Left lung (tissue), 10 donors: ENCODE measurements around the gene CCIN. TPM values are rescaled to one million over a fixed set of nuclear protein-coding genes. Genes with fewer than 3 reads are reported as not detected.
"Not testable (repeated sequence)": the region's sequence is repeated elsewhere in the genome, so short reads cannot be mapped to it uniquely, and the experiment has no call there.

Experiments used
- ATAC-seq: fragments of 200-7000 bp; cut with Tn5 transposase; one replicate; pipeline ENCODE4 v1.9.1; 2020; ENCODE audit warnings: moderate library complexity
- DNase-seq, 4 donors: peaks; one replicate each; pipeline ENCODE4 v3.0.0-alpha.2; 2013 to 2020
- H3K27ac ChIP-seq, 2 donors: fragments of 200-600 bp; sonication (generic) in 1 of 2; one replicate each; pipeline versions ENCODE4 v1.5.0 to v1.8.0; 2020 to 2021
- H3K27me3 ChIP-seq, 2 donors: fragments of 200-600 bp; sonication (generic) in 1 of 2; one replicate each; pipeline versions ENCODE4 v1.5.0 to v1.8.0; 2020 to 2021
- H3K36me3 ChIP-seq, 2 donors: fragments of 200-600 bp; sonication (generic) in 1 of 2; one replicate each; pipeline versions ENCODE4 v1.5.0 to v1.8.0; 2020 to 2021
- H3K4me1 ChIP-seq, 2 donors: fragments of 200-600 bp; one replicate each; pipeline ENCODE4 v1.8.0; 2021
- H3K4me3 ChIP-seq, 2 donors: fragments of 200-600 bp; sonication (generic) in 1 of 2; one replicate each; pipeline versions ENCODE4 v1.5.0 to v1.8.0; 2020 to 2021; ENCODE audit warnings: mild to moderate bottlenecking in 1 of 2
- H3K9me3 ChIP-seq, 2 donors: fragments of 200-600 bp; sonication (generic) in 1 of 2; one replicate each; pipeline versions ENCODE4 v1.5.0 to v1.8.0; 2020 to 2021
- CTCF ChIP-seq, 2 donors: fragments of 200-600 bp; sonication (generic) in 1 of 2; IDR thresholded peaks; one replicate each; pipeline versions ENCODE4 v1.5.0 to v1.8.0; 2021; ENCODE audit warnings: antibody characterized with exemption in 2 of 2
- intact Hi-C, 2 donors: fragments of 100-400 bp; cut with DNase I; formaldehyde crosslinking; loops; one replicate each; pipeline versions ENCODE4 v1.11.2 to v1.14.2; 2022
- polyA plus RNA-seq, 6 donors: library from polyadenylated mRNA; unstranded; fragments of 120-200 nt; gene quantifications; one replicate each; pipeline ENCODE4 v1.2.1, GENCODE V29; 2013; ENCODE audit not compliant: insufficient read length in 6 of 6
- total RNA-seq, 2 donors: library from RNA; stranded (reverse); fragmentation: NEBNext Ultra II Directional; extraction: Animal tissue kit (Norgen Biotek cat#: 25700); gene quantifications; one replicate each; pipeline ENCODE4 v1.2.1, GENCODE V29; 2021
- donor health status: DM: no; HTN: yes; CAD: no.
- donor health status: DM: no; HTN: no; CAD: no.

Gene CCIN
- total and polyA plus RNA-seq, 8 donors = 0.13 to 1.5 (median 0.18) TPM; not detected in 2

GRCh38 chr9:36173861-36174260 is 4.7 kb downstream of the CCIN start:
- intact Hi-C loops = no loop called here
- no peak for TF ChIP-seq CTCF (IDR thresholded peaks at IDR 0.05)
- ATAC-seq = no peak

GRCh38 chr9:36174271-36174670 is 5.1 kb downstream of the CCIN start:
- Histone ChIP-seq H3K9me3 (no peaks in the 10 kb centered on the region), H3K27me3 (no peaks in the 10 kb centered on the region), H3K27ac (no peak overlapping the region), H3K4me3 (no peak overlapping the region), H3K4me1 (no peaks in the 10 kb centered on the region), H3K36me3 (no peaks in the 10 kb centered on the region)
- ATAC-seq = no peak
- intact Hi-C loops = no loop called here
- no peak for TF ChIP-seq CTCF (IDR thresholded peaks at IDR 0.05)
- no peak for DNase-seq

More at GRCh38 chr9:36173861-36174260, 4.7 kb downstream of the CCIN start:
- H3K9me3 ChIP-seq = no peaks in the 10 kb centered on the region
- H3K36me3 ChIP-seq = no peaks in the 10 kb centered on the region
- no peak overlapping the region for H3K4me3 ChIP-seq
- H3K4me1 ChIP-seq = no peaks in the 10 kb centered on the region
- H3K27me3 ChIP-seq = no peaks in the 10 kb centered on the region
- H3K27ac ChIP-seq = no peak overlapping the region
- DNase-seq = no peak

GRCh38 chr9:36174731-36175130 is 5.5 kb downstream of the CCIN start:
- no peak for TF ChIP-seq CTCF (IDR thresholded peaks at IDR 0.05)
- Histone ChIP-seq H3K4me3 (no peak overlapping the region), H3K9me3 (no peaks in the 10 kb centered on the region), H3K4me1 (no peaks in the 10 kb centered on the region), H3K36me3 (no peaks in the 10 kb centered on the region), H3K27ac (no peak overlapping the region), H3K27me3 (no peaks in the 10 kb centered on the region)
- no peak for DNase-seq
- intact Hi-C loops = no loop called here
- no peak for ATAC-seq

- ATAC-seq, DNase-seq, H3K4me3 ChIP-seq, H3K36me3 ChIP-seq, intact Hi-C loops, H3K27ac ChIP-seq, H3K27me3 ChIP-seq, H3K4me1 ChIP-seq, H3K9me3 ChIP-seq: not testable (repeated sequence)
These were observed 6.0 kb downstream of the CCIN start for GRCh38 chr9:36175209-36175608.

- ATAC-seq, H3K4me3 ChIP-seq, H3K9me3 ChIP-seq, H3K36me3 ChIP-seq, H3K27me3 ChIP-seq, H3K27ac ChIP-seq, DNase-seq, intact Hi-C loops, H3K4me1 ChIP-seq: not testable (repeated sequence)
These were observed 7.3 kb downstream of the CCIN start for GRCh38 chr9:36176496-36176895.

GRCh38 chr9:36177571-36177970 is 8.4 kb downstream of the CCIN start:
- H3K4me1 ChIP-seq = no peaks in the 10 kb centered on the region
- TF ChIP-seq CTCF (IDR thresholded peaks at IDR 0.05) = no peak
- H3K27ac ChIP-seq = no peak overlapping the region
- H3K4me3 ChIP-seq = no peak overlapping the region
- intact Hi-C loops = no loop called here
- ATAC-seq (no peak), DNase-seq (no peak)
- H3K36me3 ChIP-seq = no peaks in the 10 kb centered on the region
- H3K27me3 ChIP-seq = no peaks in the 10 kb centered on the region
- H3K9me3 ChIP-seq = no peaks in the 10 kb centered on the region

- H3K27me3 ChIP-seq, intact Hi-C loops, H3K27ac ChIP-seq, H3K4me3 ChIP-seq, H3K4me1 ChIP-seq, H3K36me3 ChIP-seq, DNase-seq, H3K9me3 ChIP-seq, ATAC-seq: not testable (repeated sequence)
These were observed 11.1 kb downstream of the CCIN start for GRCh38 chr9:36180243-36180642.
